GM12801 (cell line): Measurements from ENCODE around the gene PIM3.

Source experiments
- TF ChIP-seq, protein P1 (sequence below): IDR thresholded peaks from one replicate; pipeline ENCODE4 v1.5.1; 2011; ENCODE audit warnings: control low read depth; ENCODE audit not compliant: insufficient read length; ENCODE audit errors: extremely low read depth

The PIM3 gene

DNA sequence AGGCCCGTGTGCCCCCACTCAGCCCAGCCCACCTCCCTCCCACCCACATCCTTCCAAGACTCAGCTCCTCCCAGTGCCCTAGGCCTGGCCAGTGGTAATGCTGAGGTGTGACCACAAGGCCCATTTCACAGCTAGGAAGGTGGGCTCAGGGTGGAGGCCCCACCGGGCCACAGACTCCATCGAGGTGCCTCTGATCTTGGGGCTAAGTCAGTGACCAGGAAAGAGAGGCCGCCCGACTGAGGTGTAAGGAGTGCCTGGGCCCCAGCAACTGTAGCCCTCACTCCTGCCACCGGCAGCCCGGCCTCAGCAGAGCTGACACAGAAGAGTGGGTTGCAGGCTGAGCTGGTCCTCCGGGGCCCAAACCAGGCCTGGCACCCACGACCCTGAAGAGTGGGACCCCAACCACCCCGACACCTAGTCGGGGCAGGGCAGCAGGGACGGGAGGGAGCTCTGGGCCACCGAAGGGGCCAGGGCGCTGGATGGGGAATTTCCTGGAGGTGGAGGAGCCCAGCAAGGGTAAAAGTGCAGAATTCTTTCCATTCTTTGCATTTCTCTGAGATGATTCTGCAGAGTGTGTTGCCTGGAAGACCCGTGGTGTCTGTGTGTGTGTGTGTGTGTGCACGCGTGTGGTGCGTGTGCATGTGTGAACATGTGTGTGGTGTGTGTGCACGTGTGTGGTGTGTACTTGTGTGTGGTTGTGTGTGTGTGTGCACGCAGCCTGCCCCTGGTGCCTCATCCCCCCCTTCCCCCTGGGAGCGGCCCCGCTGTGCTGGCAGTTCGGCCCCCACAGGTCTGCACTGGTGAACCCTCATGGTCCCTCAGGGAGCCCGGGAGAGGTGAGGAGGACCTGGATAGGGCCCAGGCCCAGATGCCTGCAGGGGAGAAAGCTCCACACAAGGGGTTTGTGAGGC, 8.3 kb upstream of the PIM3 start:
- TF ChIP-seq, protein P1, sequence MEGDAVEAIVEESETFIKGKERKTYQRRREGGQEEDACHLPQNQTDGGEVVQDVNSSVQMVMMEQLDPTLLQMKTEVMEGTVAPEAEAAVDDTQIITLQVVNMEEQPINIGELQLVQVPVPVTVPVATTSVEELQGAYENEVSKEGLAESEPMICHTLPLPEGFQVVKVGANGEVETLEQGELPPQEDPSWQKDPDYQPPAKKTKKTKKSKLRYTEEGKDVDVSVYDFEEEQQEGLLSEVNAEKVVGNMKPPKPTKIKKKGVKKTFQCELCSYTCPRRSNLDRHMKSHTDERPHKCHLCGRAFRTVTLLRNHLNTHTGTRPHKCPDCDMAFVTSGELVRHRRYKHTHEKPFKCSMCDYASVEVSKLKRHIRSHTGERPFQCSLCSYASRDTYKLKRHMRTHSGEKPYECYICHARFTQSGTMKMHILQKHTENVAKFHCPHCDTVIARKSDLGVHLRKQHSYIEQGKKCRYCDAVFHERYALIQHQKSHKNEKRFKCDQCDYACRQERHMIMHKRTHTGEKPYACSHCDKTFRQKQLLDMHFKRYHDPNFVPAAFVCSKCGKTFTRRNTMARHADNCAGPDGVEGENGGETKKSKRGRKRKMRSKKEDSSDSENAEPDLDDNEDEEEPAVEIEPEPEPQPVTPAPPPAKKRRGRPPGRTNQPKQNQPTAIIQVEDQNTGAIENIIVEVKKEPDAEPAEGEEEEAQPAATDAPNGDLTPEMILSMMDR = no peak

DNA sequence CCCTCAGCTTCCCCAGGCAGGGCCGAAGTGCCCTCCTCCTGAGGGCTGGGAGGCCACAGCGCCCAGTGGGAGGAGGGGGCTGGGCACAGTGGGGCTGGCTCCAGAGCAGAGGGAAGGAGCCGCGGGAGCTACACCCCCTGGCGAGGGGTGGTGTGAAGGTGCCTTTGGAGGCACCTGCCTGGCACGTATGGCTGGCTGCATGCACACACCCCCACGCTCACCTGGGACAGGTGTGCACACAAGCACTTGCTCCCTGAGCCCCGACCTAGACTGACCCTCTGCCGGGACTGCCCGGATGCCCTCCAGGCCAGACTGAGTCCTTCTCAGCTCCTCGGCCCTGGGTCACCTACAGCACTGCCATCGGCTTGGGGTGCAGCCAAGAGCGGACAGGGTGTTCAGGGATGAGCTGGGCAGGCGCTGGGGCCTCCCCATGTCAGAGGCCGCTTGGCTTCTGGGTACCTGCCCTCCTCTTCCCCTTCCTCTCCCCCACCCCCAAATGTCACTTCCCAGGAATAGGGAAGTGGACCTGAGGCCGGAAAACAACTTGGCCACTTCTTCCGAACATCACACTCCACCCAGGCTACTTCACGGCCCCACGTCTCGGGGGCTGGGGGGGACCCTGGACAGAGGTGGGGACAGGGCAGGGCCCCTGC, 7.4 kb upstream of the PIM3 start:
- TF ChIP-seq, protein P1 = no peak

DNA sequence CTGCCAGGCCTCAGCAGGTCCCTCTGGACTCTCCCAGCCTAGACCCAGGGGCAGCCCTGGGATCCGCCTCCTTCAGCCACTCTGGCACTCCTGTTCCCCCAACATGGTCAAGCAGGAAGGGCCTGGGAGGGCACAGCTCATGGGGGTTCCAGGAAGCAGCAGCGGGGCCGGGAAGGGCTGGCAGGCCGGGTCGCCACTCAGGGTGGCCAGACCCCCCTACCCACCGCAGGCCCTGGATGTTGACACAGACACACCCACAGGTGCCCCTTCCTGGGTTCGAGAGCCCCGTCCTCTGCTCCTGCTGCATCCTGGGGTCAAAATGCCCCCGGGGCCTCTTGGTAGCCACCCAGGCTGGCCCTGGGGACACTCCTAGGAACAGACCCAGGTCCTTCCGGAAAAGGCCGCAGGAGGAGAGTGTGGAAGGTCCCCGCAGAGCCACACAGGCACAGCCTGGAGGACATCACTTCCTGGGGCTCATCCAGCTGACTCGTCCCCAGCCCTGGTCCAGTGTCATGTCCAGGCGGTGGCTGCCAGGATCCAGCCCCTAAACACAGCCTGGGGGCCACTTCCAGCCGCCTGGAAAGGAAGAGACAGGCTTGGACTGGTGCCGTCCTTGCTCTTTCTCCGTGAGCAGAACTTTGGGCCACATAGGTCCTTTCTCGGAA, 6.8 kb upstream of the PIM3 start:
- TF ChIP-seq, protein P1 = no peak

DNA sequence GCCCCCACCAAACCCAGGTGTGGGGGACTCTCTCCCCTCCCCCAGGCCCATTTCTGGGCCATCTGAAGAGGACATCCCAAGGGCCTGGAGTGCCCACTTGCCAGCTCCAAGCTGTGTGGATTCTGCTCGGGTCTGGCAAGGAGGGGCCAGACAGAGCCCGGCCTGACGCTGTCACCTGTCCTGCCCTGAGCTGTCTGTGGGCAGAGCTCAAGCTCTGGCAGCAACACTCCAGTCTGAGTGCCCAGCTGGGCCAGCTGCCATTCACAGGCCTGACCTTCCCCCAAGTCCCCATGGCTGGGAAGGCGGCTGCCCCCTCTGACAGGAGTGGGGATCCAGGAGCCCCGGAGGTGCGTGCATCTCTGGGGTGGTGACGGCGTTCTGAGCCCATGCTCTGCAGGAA, 6.2 kb upstream of the PIM3 start:
- TF ChIP-seq, protein P1 = no peak

DNA sequence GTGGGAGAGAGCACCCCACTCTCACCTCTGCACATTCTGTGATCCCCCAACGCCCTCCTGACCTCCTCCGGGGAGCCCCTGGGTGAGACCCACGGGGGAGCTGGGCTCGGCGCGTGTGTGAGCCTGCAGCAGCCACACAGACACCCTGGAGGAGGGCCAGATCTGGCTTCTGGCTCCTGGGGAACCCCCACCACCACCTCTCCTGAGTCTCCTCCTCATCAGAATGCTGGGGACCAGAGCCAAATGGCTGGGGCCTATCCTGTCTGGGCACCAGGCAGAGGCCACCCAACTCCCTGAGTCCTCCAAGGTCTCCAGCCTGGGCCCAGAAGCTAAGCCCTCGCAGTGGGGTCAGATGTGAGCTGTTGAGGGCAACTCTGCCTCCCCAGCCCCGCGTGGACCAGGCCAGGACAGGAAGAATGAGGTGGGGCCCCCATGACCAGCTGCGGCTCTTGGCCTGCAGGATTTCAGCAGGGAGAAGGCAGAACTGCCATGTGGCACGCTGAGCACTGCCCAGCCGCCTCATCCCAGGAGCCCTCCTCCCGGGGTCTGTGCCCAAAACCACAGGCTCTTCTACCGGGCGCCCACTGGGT, 5.5 kb upstream of the PIM3 start:
- TF ChIP-seq, protein P1 = no peak

DNA sequence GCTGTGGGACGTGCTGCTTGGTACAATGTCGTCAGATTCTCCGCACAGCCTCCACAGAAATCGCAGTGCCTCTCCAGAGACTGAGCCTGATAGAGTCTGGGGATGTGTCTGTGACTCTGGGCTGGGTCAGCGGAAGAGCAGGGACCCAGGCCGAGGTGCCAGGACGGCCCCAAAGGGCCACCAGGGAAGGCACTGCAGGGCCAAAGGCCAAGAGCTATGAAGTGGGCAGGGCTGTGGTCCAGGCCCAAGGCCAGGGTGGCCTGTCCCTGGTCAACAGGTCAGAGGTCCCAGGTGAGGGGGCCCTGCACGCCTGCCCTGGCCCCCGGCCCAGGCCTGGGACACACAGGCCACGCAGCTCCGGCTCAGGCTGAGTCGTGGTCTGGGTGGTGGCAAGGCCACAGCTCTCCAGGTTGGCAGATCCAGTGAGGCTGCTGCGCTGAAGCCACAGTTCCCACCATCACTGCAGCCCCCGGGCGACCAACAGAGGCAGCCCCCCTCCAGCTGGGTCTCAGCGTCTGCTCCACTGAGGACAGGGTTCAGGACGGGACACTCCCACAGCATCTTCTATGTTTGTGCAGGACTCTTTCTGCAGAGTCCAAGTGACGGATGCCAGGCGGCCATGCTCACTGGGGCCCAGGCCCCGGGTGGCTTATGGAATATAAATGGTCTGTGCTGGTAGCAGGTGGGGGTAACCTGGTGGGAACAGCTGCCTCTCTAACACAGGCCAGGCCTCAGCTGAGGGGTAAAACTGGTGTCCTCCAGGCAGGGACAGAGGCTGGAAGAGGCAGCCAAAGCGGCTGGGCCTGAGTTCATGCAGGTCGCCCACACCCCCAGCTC, 4.8 kb upstream of the PIM3 start:
- TF ChIP-seq, protein P1 = no peak
